Gastrocnemius medialis (tissue), 4 donors: Measurements from ENCODE around the gene ADARB1. TPM values are rescaled to one million over a fixed set of nuclear protein-coding genes. Genes with fewer than 3 reads are reported as not detected.

Experiments
- ATAC-seq, 2 donors: fragments of 150-250 bp; one replicate each; pipeline ENCODE4 v1.9.1; 2016
- DNase-seq, 2 donors: peaks; one replicate each; pipeline ENCODE4 v3.0.0-alpha.2; 2019
- H3K27ac ChIP-seq, 4 donors: fragments of 200-600 bp; sonication (generic); 1 replicate in 1 of 4; 2 replicates in 3 of 4; pipeline ENCODE4 v1.5.1; 2016 to 2018; ENCODE audit warnings: mild to moderate bottlenecking in 2 of 4, moderate library complexity in 1 of 4
- H3K27me3 ChIP-seq, 3 donors: fragments of 200-600 bp; sonication (generic) in 2 of 3; 1 replicate in 1 of 3; 2 replicates in 2 of 3; pipeline versions ENCODE4 v1.5.1 to v1.6.0; 2016 to 2019; ENCODE audit warnings: mild to moderate bottlenecking in 1 of 3, moderate library complexity in 1 of 3
- H3K36me3 ChIP-seq, 2 donors: fragments of 200-600 bp; sonication (generic) in 1 of 2; one replicate each; pipeline ENCODE4 v1.5.1; 2017 to 2018
- H3K4me1 ChIP-seq, 2 donors: fragments of 200-600 bp; sonication (generic) in 1 of 2; one replicate each; pipeline ENCODE4 v1.5.1; 2016 to 2017; ENCODE audit warnings: mild to moderate bottlenecking in 2 of 2
- H3K4me3 ChIP-seq, 4 donors: fragments of 200-600 bp; sonication (generic) in 3 of 4; 1 replicate in 1 of 4; 2 replicates in 3 of 4; pipeline ENCODE4 v1.5.1; 2016 to 2019; ENCODE audit warnings: mild to moderate bottlenecking in 2 of 4
- H3K9me3 ChIP-seq, 3 donors: fragments of 200-600 bp; sonication (generic) in 2 of 3; 1 replicate in 1 of 3; 2 replicates in 2 of 3; pipeline ENCODE4 v1.5.1; 2016 to 2019
- CTCF ChIP-seq, 5 experiments: fragments of 450-650 bp in 3 of 5; fragments of 200-600 bp in 2 of 5; sonication (generic) in 2 of 5; IDR thresholded peaks in 4 of 5; conservative IDR thresholded peaks in 1 of 5; 1 replicate in 4 of 5; 2 replicates in 1 of 5; pipeline ENCODE4 v1.5.1; 2016 to 2019; ENCODE audit warnings: antibody characterized with exemption in 5 of 5, mild to moderate bottlenecking in 3 of 5, moderate library complexity in 3 of 5
- POLR2A ChIP-seq, 2 donors: fragments of 450-650 bp; IDR thresholded peaks; one replicate each; pipeline ENCODE4 v1.6.1; 2017; ENCODE audit warnings: antibody characterized with exemption in 2 of 2, mild to moderate bottlenecking in 2 of 2, moderate library complexity in 2 of 2
- in situ Hi-C, 4 donors: fragments of 200-750 bp; cut with MboI; loops; one replicate each; pipeline versions ENCODE4 v1.15.0 to v1.8.0; 2017; ENCODE audit warnings: low sequenced_read_pairs in 4 of 4
- intact Hi-C: fragments of 100-400 bp; cut with DNase I; formaldehyde crosslinking; loops from one replicate; pipeline ENCODE4 v1.15.1; 2023; ENCODE audit warnings: low total_unique reads
- total RNA-seq, 4 donors: library from RNA; depleted of rRNA; stranded (reverse); fragments of >200 nt; gene quantifications; one replicate each; pipeline versions ENCODE4 v1.1.0 to v1.2.3, GENCODE V29; 2016

The ADARB1 gene
- total RNA-seq, 4 donors from 2014 or later, result 5.9 to 11.5 (median 6.9) TPM

- in situ Hi-C loops, result no loop called here
- ATAC-seq, result peak; percentile 93 to 94
- TF ChIP-seq CTCF (IDR thresholded peaks at IDR 0.05 in 4 of 5, conservative IDR thresholded peaks at IDR 0.05 in 1 of 5) (no peak), POLR2A (IDR thresholded peaks at IDR 0.05) (peak; percentile 25 to 32)
- peak overlapping the region; percentile 82 to 89 (median 82) for H3K27ac ChIP-seq
- no peaks in the 10 kb centered on the region for H3K36me3 ChIP-seq
- DNase-seq, result peak; percentile 72 to 82
- H3K27me3 ChIP-seq, result no peaks in the 10 kb centered on the region
- peaks cover 0 to 10% (median 0%) of the 10 kb centered on the region in 3 donors for H3K9me3 ChIP-seq
- intact Hi-C loops, result loop anchor here (2.0 kb wide), 1 partner anchor 19 kb away; no protein-coding TSS in a partner anchor
- H3K4me1 ChIP-seq, result peaks cover 23 to 46% of the 10 kb centered on the region in 2 donors
- peak overlapping the region in 3 of 4 donors; percentile 23 to 27 (median 26) for H3K4me3 ChIP-seq
Measured at GRCh38 chr21:45033791-45034555, 40.4 kb upstream of the ADARB1 start.

- intact Hi-C loops, result loop anchor here (2.0 kb wide), 1 partner anchor 18 kb away; no protein-coding TSS in a partner anchor
- ATAC-seq (peak in 1 of 2 donors; percentile 8), DNase-seq (no peak)
- Histone ChIP-seq H3K27ac (peak overlapping the region; percentile 82 to 89 (median 82)), H3K9me3 (peaks cover 0 to 10% (median 0%) of the 10 kb centered on the region in 3 donors), H3K4me3 (no peak overlapping the region), H3K4me1 (peaks cover 23 to 46% of the 10 kb centered on the region in 2 donors), H3K36me3 (no peaks in the 10 kb centered on the region), H3K27me3 (no peaks in the 10 kb centered on the region)
- in situ Hi-C loops, result no loop called here
- TF ChIP-seq POLR2A (IDR thresholded peaks at IDR 0.05), result no peak
- TF ChIP-seq CTCF (IDR thresholded peaks at IDR 0.05 in 4 of 5, conservative IDR thresholded peaks at IDR 0.05 in 1 of 5), result no peak
Measured at GRCh38 chr21:45034556-45035476, 39.6 kb upstream of the ADARB1 start.

DNA sequence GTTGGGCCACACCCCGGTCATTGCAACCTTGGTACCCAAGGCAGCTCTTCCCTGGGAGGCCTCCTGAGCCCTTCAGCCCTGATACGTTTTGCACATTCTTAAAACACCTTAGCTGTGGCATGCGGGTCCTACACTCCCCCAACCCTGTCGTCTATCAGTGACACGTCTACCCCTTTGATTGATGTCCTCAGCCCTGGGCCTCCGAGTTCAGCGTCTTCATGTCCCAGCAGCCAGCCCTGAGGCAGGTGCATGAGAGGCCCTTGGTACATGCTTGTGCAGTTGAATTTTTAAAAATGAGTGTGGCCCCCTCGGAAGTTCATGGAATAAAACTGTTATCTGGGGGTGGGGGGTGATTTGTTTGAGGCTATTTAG, 38.9 kb upstream of the ADARB1 start:
- Histone ChIP-seq H3K27me3 (no peaks in the 10 kb centered on the region), H3K4me1 (peaks cover 24 to 46% of the 10 kb centered on the region in 2 donors), H3K36me3 (no peaks in the 10 kb centered on the region), H3K9me3 (peaks cover 0 to 10% (median 0%) of the 10 kb centered on the region in 3 donors), H3K27ac (peak overlapping the region in 2 of 4 donors; percentile 82 to 89), H3K4me3 (no peak overlapping the region)
- in situ Hi-C loops, result no loop called here
- intact Hi-C loops, result loop anchor here (2.0 kb wide), 1 partner anchor 17 kb away; no protein-coding TSS in a partner anchor
- ATAC-seq (no peak), DNase-seq (no peak)
- TF ChIP-seq POLR2A (IDR thresholded peaks at IDR 0.05) (no peak), CTCF (IDR thresholded peaks at IDR 0.05 in 4 of 5, conservative IDR thresholded peaks at IDR 0.05 in 1 of 5) (no peak)

GRCh38 chr21:45036630-45037029, 37.8 kb upstream of the ADARB1 start:
- Histone ChIP-seq H3K9me3 (peaks cover 0 to 10% (median 0%) of the 10 kb centered on the region in 3 donors), H3K36me3 (no peaks in the 10 kb centered on the region), H3K27me3 (no peaks in the 10 kb centered on the region), H3K27ac (no peak overlapping the region), H3K4me1 (peaks cover 33 to 44% of the 10 kb centered on the region in 2 donors), H3K4me3 (no peak overlapping the region)
- no peak for TF ChIP-seq POLR2A (IDR thresholded peaks at IDR 0.05)
- no peak for TF ChIP-seq CTCF (IDR thresholded peaks at IDR 0.05 in 4 of 5, conservative IDR thresholded peaks at IDR 0.05 in 1 of 5)
- ATAC-seq, result no peak
- DNase-seq, result no peak
- intact Hi-C loops, result no loop called here
- in situ Hi-C loops, result no loop called here
